Liver (tissue), 2 donors: ENCODE measurements around the gene LYPD4.

ENCODE experiments used
- FOXA2 ChIP-seq: IDR thresholded peaks from 2 replicates; pipeline ENCODE4 v1.6.1; 2016; ENCODE audit warnings: antibody characterized with exemption
- SP1 ChIP-seq: IDR thresholded peaks from 2 replicates; pipeline ENCODE4 v1.6.1; 2018; ENCODE audit warnings: antibody characterized with exemption, mild to moderate bottlenecking
- TF ChIP-seq, protein P1 (sequence below): IDR thresholded peaks from 2 replicates; pipeline ENCODE4 v1.6.1; 2016; ENCODE audit warnings: antibody characterized with exemption
- donor health status: healthy.

DNA sequence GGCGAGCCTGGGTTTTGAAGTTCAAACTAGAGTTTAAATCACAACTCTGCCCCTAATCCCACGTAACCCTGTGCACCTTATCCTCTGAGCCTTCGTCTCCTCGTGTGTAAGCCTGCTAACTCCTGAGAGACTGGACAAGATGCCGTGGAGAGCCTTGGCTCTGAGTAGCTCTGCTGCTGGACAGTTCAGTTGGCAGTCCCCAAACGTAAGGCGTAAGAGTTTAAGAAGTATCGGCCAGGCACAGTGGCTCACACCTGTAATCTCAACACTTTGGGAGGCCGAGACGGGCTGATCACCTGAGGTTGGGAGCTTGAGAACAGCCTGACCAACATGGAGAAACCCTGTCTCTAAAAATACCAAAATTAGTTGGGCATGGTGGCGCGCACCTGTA lies 27.9 kb upstream of the LYPD4 start:
- no peak for TF ChIP-seq FOXA2
- TF ChIP-seq SP1 = no peak
- TF ChIP-seq, protein P1, sequence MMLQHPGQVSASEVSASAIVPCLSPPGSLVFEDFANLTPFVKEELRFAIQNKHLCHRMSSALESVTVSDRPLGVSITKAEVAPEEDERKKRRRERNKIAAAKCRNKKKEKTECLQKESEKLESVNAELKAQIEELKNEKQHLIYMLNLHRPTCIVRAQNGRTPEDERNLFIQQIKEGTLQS = no peak
